Progenitor cell of endocrine pancreas (in vitro differentiated cells): Measurements from ENCODE around the gene SEMA4D. TPM values are rescaled to one million over a fixed set of nuclear protein-coding genes. Genes with fewer than 3 reads are reported as not detected.
A peak's percentile ranks its signal among the peaks of the same experiment; 100 is the strongest.
"Not testable (repeated sequence)": the region's sequence is repeated elsewhere in the genome, so short reads cannot be mapped to it uniquely, and the experiment has no call there.

ENCODE experiments used
- DNase-seq: peaks from one replicate; pipeline ENCODE4 v3.0.0; 2021; ENCODE audit warnings: low spot score; ENCODE audit not compliant: unreplicated experiment
- H3K27ac Mint-ChIP-seq: 2 replicates; pipeline ENCODE4 v1.8.0; 2021; ENCODE audit warnings: mild to moderate bottlenecking, moderate library complexity, mixed read lengths
- H3K27me3 Mint-ChIP-seq: 2 replicates; pipeline ENCODE4 v1.8.0; 2021; ENCODE audit warnings: mixed read lengths
- H3K36me3 Mint-ChIP-seq: 2 replicates; pipeline ENCODE4 v1.8.0; 2022; ENCODE audit warnings: mixed read lengths; ENCODE audit not compliant: insufficient read depth
- H3K4me1 Mint-ChIP-seq: 2 replicates; pipeline ENCODE4 v1.8.0; 2021; ENCODE audit warnings: low read depth, mixed read lengths
- H3K4me3 Mint-ChIP-seq: 2 replicates; pipeline ENCODE4 v1.8.0; 2021; ENCODE audit warnings: low read depth, mild to moderate bottlenecking, moderate library complexity, mixed read lengths
- H3K9me3 Mint-ChIP-seq: 2 replicates; pipeline ENCODE4 v1.8.0; 2021; ENCODE audit warnings: low read depth, mixed read lengths
- total RNA-seq: library from RNA; stranded (reverse); gene quantifications from 2 replicates; pipeline ENCODE4 v1.2.1, GENCODE V29; 2021
- TF ChIP-seq, protein P1 (sequence below): fragments of 200-600 bp; sonication (generic); IDR thresholded peaks from one replicate; pipeline ENCODE4 v1.5.0; 2021; ENCODE audit warnings: antibody characterized with exemption, mild to moderate bottlenecking; ENCODE audit not compliant: unreplicated experiment

Gene SEMA4D
- total RNA-seq, 1 donor from 2014 or later = 63.1 TPM

DNA sequence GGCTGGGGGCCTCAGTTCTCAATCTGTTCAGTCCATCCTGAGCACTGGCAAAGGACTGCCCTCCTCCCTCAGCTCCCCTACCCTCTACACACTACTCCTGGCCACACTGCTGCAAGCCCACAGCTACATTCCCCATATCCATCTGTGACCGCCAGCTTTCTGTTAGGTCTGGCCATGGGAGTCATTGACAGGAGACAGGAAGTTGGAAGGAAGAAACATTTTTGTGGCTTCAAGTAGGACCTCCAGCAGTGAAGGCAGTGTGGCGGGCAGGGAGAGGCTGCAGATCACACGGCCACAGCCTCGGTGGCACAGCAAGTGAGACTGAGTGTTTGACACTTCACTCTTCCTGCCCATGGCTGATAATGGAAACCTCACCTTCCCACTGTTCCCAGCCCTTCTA lies 123.7 kb downstream of the SEMA4D start:
- no peak for DNase-seq
- H3K27ac Mint-ChIP-seq = no peak overlapping the region
- H3K36me3 Mint-ChIP-seq = peaks cover 2% of the 10 kb centered on the region
- H3K9me3 Mint-ChIP-seq = no peaks in the 10 kb centered on the region
- no peaks in the 10 kb centered on the region for H3K27me3 Mint-ChIP-seq
- TF ChIP-seq, protein P1, sequence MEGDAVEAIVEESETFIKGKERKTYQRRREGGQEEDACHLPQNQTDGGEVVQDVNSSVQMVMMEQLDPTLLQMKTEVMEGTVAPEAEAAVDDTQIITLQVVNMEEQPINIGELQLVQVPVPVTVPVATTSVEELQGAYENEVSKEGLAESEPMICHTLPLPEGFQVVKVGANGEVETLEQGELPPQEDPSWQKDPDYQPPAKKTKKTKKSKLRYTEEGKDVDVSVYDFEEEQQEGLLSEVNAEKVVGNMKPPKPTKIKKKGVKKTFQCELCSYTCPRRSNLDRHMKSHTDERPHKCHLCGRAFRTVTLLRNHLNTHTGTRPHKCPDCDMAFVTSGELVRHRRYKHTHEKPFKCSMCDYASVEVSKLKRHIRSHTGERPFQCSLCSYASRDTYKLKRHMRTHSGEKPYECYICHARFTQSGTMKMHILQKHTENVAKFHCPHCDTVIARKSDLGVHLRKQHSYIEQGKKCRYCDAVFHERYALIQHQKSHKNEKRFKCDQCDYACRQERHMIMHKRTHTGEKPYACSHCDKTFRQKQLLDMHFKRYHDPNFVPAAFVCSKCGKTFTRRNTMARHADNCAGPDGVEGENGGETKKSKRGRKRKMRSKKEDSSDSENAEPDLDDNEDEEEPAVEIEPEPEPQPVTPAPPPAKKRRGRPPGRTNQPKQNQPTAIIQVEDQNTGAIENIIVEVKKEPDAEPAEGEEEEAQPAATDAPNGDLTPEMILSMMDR = no peak
- H3K4me3 Mint-ChIP-seq = no peak overlapping the region
- H3K4me1 Mint-ChIP-seq = no peaks in the 10 kb centered on the region

- no peaks in the 10 kb centered on the region for H3K4me1 Mint-ChIP-seq
- H3K4me3 Mint-ChIP-seq = no peak overlapping the region
- H3K27ac Mint-ChIP-seq = peak overlapping the region; percentile 73
- TF ChIP-seq, protein P1 = no peak
- no peak for DNase-seq
- no peaks in the 10 kb centered on the region for H3K9me3 Mint-ChIP-seq
- H3K27me3 Mint-ChIP-seq = no peaks in the 10 kb centered on the region
- H3K36me3 Mint-ChIP-seq = no peaks in the 10 kb centered on the region
Observed at GRCh38 chr9:89372979-89373378, 124.9 kb downstream of the SEMA4D start.

- Mint-ChIP-seq H3K27me3 (no peaks in the 10 kb centered on the region), H3K36me3 (no peaks in the 10 kb centered on the region), H3K4me1 (no peaks in the 10 kb centered on the region), H3K9me3 (no peaks in the 10 kb centered on the region), H3K27ac (no peak overlapping the region), H3K4me3 (no peak overlapping the region)
- DNase-seq = no peak
- TF ChIP-seq, protein P1 = no peak
Observed at GRCh38 chr9:89372230-89372816, 125.6 kb downstream of the SEMA4D start.

DNA sequence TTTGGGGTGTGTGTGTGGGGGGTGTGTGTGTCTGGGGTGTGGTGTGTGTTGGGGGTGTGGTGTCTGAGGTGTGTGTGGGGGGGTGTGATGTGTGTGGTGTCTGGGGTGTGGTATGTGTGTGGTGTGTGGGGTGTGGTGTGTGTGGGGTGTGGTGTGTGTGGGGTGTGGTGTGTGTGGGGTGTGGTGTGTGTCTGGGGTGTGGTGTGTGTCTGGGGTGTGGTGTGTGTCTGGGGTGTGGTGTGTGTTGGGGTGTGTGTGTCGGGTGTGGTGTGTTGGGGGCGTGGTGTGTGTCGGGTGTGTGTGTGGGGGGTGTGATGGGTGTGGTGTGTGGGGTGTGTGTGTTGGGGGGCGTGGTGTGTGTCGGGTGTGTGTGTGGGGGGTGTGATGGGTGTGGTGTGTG lies 126.1 kb downstream of the SEMA4D start:
- H3K9me3 Mint-ChIP-seq, H3K36me3 Mint-ChIP-seq, H3K4me1 Mint-ChIP-seq, H3K27me3 Mint-ChIP-seq, DNase-seq, H3K4me3 Mint-ChIP-seq, H3K27ac Mint-ChIP-seq: not testable (repeated sequence)

GRCh38 chr9:89370593-89370992 lies 127.3 kb downstream of the SEMA4D start:
- TF ChIP-seq, protein P1 = no peak
- no peak for DNase-seq
- no peak overlapping the region for H3K27ac Mint-ChIP-seq
- H3K36me3 Mint-ChIP-seq = no peaks in the 10 kb centered on the region
- no peaks in the 10 kb centered on the region for H3K27me3 Mint-ChIP-seq
- no peaks in the 10 kb centered on the region for H3K4me1 Mint-ChIP-seq
- no peak overlapping the region for H3K4me3 Mint-ChIP-seq
- H3K9me3 Mint-ChIP-seq = no peaks in the 10 kb centered on the region

GRCh38 chr9:89368978-89369377 lies 128.9 kb downstream of the SEMA4D start:
- Mint-ChIP-seq H3K27me3 (no peaks in the 10 kb centered on the region), H3K9me3 (no peaks in the 10 kb centered on the region), H3K4me3 (no peak overlapping the region), H3K4me1 (no peaks in the 10 kb centered on the region), H3K27ac (no peak overlapping the region), H3K36me3 (no peaks in the 10 kb centered on the region)
- TF ChIP-seq, protein P1 = no peak
- DNase-seq = no peak
